ENCODE measurements around the gene KRT83. TPM values are rescaled to one million over a fixed set of nuclear protein-coding genes. Genes with fewer than 3 reads are reported as not detected.

The KRT83 gene
- total RNA-seq, 1 donor from 2014 or later = not detected

DNA sequence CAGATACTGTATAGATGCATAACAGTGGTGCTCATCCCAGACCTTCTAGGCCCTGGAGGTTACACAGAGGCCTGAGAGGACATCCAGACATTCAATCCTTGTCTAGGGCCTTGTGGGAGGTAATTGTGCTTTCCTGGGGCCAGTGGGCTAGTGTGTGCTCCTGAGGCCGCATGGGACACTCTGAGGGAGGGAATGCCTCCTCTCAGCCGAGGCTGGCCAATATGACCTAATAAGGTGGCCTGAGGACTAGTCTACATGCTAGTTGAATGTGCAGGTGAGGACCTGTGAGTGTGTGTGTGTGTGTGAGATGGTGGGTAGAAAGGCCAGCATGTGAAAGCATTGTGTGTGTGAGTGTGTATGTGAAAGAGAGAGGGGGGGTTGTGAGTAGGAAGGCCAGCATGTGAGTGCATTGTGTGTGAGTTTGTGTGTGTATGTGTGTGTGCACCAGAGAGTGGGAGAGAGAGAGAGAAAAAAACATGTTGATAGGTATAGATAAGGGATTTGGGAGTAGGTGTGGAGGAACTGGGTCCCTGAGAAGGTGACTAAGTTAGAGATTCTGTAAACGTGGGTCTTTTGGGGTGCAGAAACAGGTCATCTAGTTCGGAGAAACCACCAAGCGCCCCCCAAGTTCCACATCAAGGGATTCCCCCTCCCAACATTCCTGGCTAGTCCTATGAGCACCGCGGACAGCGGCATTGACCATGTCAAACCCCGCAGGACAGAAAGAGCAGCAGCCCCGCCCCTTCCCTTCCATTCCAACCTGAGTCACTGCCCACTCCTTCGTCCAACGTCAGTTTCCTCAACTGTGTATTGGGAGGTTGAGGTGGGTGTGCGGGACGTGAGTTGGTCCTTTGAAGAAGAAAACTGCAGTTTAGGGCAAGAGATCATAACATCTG, 20.2 kb downstream of the KRT83 start:
- TF ChIP-seq, protein P1, sequence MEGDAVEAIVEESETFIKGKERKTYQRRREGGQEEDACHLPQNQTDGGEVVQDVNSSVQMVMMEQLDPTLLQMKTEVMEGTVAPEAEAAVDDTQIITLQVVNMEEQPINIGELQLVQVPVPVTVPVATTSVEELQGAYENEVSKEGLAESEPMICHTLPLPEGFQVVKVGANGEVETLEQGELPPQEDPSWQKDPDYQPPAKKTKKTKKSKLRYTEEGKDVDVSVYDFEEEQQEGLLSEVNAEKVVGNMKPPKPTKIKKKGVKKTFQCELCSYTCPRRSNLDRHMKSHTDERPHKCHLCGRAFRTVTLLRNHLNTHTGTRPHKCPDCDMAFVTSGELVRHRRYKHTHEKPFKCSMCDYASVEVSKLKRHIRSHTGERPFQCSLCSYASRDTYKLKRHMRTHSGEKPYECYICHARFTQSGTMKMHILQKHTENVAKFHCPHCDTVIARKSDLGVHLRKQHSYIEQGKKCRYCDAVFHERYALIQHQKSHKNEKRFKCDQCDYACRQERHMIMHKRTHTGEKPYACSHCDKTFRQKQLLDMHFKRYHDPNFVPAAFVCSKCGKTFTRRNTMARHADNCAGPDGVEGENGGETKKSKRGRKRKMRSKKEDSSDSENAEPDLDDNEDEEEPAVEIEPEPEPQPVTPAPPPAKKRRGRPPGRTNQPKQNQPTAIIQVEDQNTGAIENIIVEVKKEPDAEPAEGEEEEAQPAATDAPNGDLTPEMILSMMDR (IDR thresholded peaks at IDR 0.05) = no peak
- TF ChIP-seq POLR2A (IDR thresholded peaks at IDR 0.05) (no peak), POLR2AphosphoS5 (IDR thresholded peaks at IDR 0.05; ENCODE audit: insufficient read depth in 1 of 2, low read depth in 1 of 2) (no peak)
- Histone ChIP-seq H3K27ac (no peak overlapping the region), H3K9me3 (no peaks in the 10 kb centered on the region), H3K4me1 (no peaks in the 10 kb centered on the region), H3K36me3 (no peaks in the 10 kb centered on the region), H3K4me3 (no peak overlapping the region), H3K27me3 (no peaks in the 10 kb centered on the region)
- no peak for DNase-seq (ENCODE audit: extremely low spot score in 2 of 2)
- intact Hi-C loops (cut with DNase I) = no loop called here

DNA sequence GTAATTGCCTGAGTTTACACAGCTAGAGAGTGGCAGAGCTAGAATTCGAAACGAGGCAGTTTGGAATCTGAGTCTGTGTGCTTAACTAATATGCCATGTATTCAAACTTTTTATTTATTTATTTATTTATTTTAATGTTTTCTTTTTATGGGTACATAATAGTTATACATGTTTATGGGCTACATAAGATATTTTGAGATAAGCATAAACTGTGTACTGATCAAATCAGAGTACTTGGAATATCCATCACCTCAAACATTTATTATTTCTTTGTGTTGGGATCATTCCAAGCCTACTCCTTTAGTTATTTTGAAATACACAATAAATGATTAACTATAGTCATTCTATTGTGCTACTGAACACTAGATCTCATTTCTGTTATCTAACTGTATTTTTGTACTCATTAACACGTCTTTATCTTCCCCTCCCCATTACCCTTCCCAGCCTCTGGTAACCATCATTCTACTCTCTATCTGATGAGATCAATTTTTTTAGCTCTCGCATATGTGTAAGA, 22.5 kb downstream of the KRT83 start:
- intact Hi-C loops (cut with DNase I) = no loop called here
- H3K9me3 ChIP-seq = no peaks in the 10 kb centered on the region
- no peaks in the 10 kb centered on the region for H3K36me3 ChIP-seq
- no peak for DNase-seq (ENCODE audit: extremely low spot score in 2 of 2)
- TF ChIP-seq POLR2AphosphoS5 (IDR thresholded peaks at IDR 0.05; ENCODE audit: insufficient read depth in 1 of 2, low read depth in 1 of 2) = no peak
- no peaks in the 10 kb centered on the region for H3K4me1 ChIP-seq
- no peaks in the 10 kb centered on the region for H3K27me3 ChIP-seq
- no peak overlapping the region for H3K4me3 ChIP-seq
- H3K27ac ChIP-seq = no peak overlapping the region

DNA sequence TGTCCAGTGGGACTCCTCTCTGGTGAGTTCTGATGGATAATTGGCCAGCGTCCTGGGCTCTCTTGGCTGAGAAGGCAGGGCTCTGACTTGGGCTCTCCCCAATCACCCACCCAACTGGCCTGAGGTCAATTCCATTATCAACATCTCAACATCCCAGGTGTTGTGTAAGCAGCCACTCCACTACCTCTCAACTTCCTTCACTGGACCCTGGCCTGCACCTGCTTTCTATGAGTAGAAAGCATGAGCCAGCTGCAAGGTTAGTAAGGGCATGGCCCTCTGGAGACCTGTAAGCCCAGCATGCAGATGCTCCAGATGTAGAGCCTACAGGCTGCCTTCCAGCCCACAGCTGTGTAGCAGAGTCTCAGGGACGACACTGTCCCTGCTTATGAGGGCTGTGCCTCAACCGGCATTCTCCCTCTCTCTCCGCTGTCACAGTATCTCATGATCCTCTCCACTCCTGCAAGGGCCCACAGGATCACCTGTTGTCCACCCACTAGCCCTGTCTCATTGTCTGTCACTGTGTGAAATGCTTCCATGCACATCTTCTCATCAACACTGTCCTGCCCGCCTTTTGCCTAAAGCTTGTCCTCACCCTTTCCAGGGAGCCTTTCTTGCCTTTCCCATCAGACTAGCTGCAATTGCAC, 24.5 kb downstream of the KRT83 start:
- no peaks in the 10 kb centered on the region for H3K9me3 ChIP-seq
- H3K36me3 ChIP-seq = no peaks in the 10 kb centered on the region
- no peak overlapping the region for H3K27ac ChIP-seq
- no peaks in the 10 kb centered on the region for H3K4me1 ChIP-seq
- TF ChIP-seq, protein P1 (IDR thresholded peaks at IDR 0.05) = no peak
- TF ChIP-seq POLR2A (IDR thresholded peaks at IDR 0.05) = no peak
- TF ChIP-seq POLR2AphosphoS5 (IDR thresholded peaks at IDR 0.05; ENCODE audit: insufficient read depth in 1 of 2, low read depth in 1 of 2) = no peak
- H3K27me3 ChIP-seq = no peaks in the 10 kb centered on the region
- H3K4me3 ChIP-seq = no peak overlapping the region
- DNase-seq (ENCODE audit: extremely low spot score in 2 of 2) = no peak
- intact Hi-C loops (cut with DNase I) = no loop called here

DNA sequence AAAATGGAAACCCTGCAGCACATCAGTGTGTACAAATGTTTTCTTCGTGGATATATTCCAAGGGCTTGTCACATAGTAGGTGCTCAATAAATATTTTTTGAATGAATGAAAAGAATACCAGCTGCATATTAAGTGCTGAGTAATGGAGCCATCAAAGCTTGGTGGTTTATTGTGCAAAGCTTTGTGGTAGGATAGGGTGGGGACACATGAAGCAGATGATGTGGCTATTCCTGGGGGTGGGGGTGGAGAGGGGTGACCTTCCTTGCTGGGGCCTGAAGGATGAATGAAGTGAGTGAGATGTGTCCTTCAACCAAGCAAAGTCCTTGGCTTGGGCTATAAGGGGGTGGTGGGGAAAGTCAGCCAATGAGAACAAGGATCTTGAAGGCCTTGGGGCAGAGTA, 25.5 kb downstream of the KRT83 start:
- Histone ChIP-seq H3K4me1 (no peaks in the 10 kb centered on the region), H3K4me3 (no peak overlapping the region), H3K27ac (no peak overlapping the region), H3K27me3 (no peaks in the 10 kb centered on the region), H3K36me3 (no peaks in the 10 kb centered on the region), H3K9me3 (no peaks in the 10 kb centered on the region)
- TF ChIP-seq POLR2AphosphoS5 (IDR thresholded peaks at IDR 0.05; ENCODE audit: insufficient read depth in 1 of 2, low read depth in 1 of 2) (no peak), POLR2A (IDR thresholded peaks at IDR 0.05) (no peak)
- TF ChIP-seq, protein P1 (IDR thresholded peaks at IDR 0.05) = no peak
- peak in 1 of 2 donors; percentile 16 for DNase-seq (ENCODE audit: extremely low spot score in 2 of 2)
- intact Hi-C loops (cut with DNase I) = no loop called here

DNA sequence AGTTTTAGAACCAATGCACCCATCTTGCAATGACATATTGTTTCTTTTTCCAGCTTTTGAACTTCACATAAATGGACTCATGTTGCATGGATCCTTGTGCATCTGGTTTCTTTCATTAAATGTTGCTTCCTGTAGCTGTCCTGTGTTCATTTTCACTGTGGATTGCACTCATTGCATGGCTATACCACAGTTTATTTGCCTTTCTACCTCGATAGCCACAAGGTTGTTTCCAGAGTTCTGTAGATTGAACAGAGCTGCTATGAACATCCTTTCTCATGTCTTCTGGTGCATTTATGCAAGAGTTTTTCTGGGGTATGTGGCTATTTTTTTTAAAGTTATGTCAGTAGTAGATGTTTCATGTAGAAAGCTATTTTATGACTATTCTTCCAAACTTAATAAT, 26.4 kb downstream of the KRT83 start:
- Histone ChIP-seq H3K9me3 (no peaks in the 10 kb centered on the region), H3K27me3 (no peaks in the 10 kb centered on the region), H3K36me3 (no peaks in the 10 kb centered on the region), H3K4me1 (no peaks in the 10 kb centered on the region), H3K4me3 (no peak overlapping the region), H3K27ac (no peak overlapping the region)
- DNase-seq (ENCODE audit: extremely low spot score in 2 of 2) = no peak
- intact Hi-C loops (cut with DNase I) = no loop called here
- no peak for TF ChIP-seq POLR2AphosphoS5 (IDR thresholded peaks at IDR 0.05; ENCODE audit: insufficient read depth in 1 of 2, low read depth in 1 of 2)
- TF ChIP-seq, protein P1 (IDR thresholded peaks at IDR 0.05) = no peak
- no peak for TF ChIP-seq POLR2A (IDR thresholded peaks at IDR 0.05)
